SK-N-SH (cell line): ENCODE data around the gene CHDH. TPM values are rescaled to one million over a fixed set of nuclear protein-coding genes. Genes with fewer than 3 reads are reported as not detected.

ENCODE experiments used
- CTCF ChIA-PET: fragments of 300-600, 350-600 bp; formaldehyde crosslinking; extraction: SDS; loops from one replicate; lab custom pipeline; 2021; lab: Yijun Ruan, JAX
- POLR2A ChIA-PET: fragments of 350-600 bp; sonication (Branson Sonifier 250); formaldehyde crosslinking; extraction: SDS; loops from one replicate; lab custom pipeline; 2020; ENCODE audit warnings: antibody characterized with exemption, inconsistent platforms; lab: Yijun Ruan, JAX
- DNase-seq: peaks from one replicate; pipeline ENCODE4 v3.0.0; 2012
- H2AFZ ChIP-seq: fragments of 200-600 bp; sonication (generic); 2 replicates; pipeline ENCODE4 v1.8.1; 2016; ENCODE audit warnings: antibody characterized with exemption, mild to moderate bottlenecking, low read depth
- H3F3A ChIP-seq: fragments of 200-600 bp; sonication (generic); replicated peaks from 2 replicates; pipeline ENCODE3; 2016; ENCODE audit warnings: antibody characterized with exemption, mild to moderate bottlenecking; ENCODE audit not compliant: insufficient read depth
- H3K27ac ChIP-seq, 2 experiments: fragments of 200-500 bp in 1 of 2; fragments of 200-600 bp in 1 of 2; sonication (Bioruptor generic) in 1 of 2; sonication (generic), shearing (Covaris generic) in 1 of 2; 2 replicates each; pipeline versions ENCODE4 v1.5.1 to v1.6.1; 2014 to 2016; ENCODE audit warnings: low read depth in 2 of 2, inconsistent platforms in 1 of 2, low read length in 1 of 2, mild to moderate bottlenecking in 1 of 2, mixed read lengths in 1 of 2
- H3K27me3 ChIP-seq: fragments of 200-600 bp; sonication (generic), shearing (Covaris generic); 2 replicates; pipeline ENCODE4 v1.6.1; 2016; ENCODE audit warnings: mixed run types; ENCODE audit not compliant: insufficient read depth
- H3K36me3 ChIP-seq, 2 experiments: fragments of 200-500 bp in 1 of 2; fragments of 200-600 bp in 1 of 2; sonication (Bioruptor generic) in 1 of 2; sonication (generic) in 1 of 2; replicated peaks in 1 of 2; 2 replicates each; pipeline versions ENCODE3 to v1.5.1; 2014 to 2016; ENCODE audit warnings: low read length in 1 of 2, mild to moderate bottlenecking in 1 of 2; ENCODE audit not compliant: insufficient read depth in 2 of 2, control insufficient read depth in 1 of 2
- H3K4me1 ChIP-seq, 2 experiments: fragments of 200-500 bp in 1 of 2; fragments of 200-600 bp in 1 of 2; sonication (Bioruptor generic) in 1 of 2; sonication (generic), shearing (Covaris generic) in 1 of 2; 2 replicates each; pipeline versions ENCODE4 v1.5.1 to v1.6.1; 2014 to 2016; ENCODE audit warnings: low read depth in 1 of 2, low read length in 1 of 2, mixed run types in 1 of 2; ENCODE audit not compliant: insufficient read depth in 2 of 2, control insufficient read depth in 1 of 2
- H3K4me2 ChIP-seq: fragments of 200-600 bp; sonication (generic), shearing (Covaris generic); 2 replicates; pipeline ENCODE4 v1.6.1; 2017; ENCODE audit warnings: mixed run types
- H3K4me3 ChIP-seq, 2 experiments: fragments of 200-500 bp in 1 of 2; fragments of 200-600 bp in 1 of 2; sonication (Bioruptor generic) in 1 of 2; sonication (generic), shearing (Covaris generic) in 1 of 2; 2 replicates each; pipeline versions ENCODE4 v1.5.1 to v1.8.1; 2014 to 2016; ENCODE audit warnings: low read depth in 2 of 2, inconsistent platforms in 1 of 2, low read length in 1 of 2, mild to moderate bottlenecking in 1 of 2, mixed read lengths in 1 of 2, moderate library complexity in 1 of 2
- H3K79me2 ChIP-seq: fragments of 200-600 bp; sonication (generic); 2 replicates; pipeline ENCODE4 v1.8.1; 2017; ENCODE audit warnings: mild to moderate bottlenecking; ENCODE audit not compliant: insufficient read depth
- H3K9ac ChIP-seq: fragments of 200-600 bp; sonication (generic); 2 replicates; pipeline ENCODE4 v1.6.1; 2017; ENCODE audit warnings: mixed run types
- H3K9me2 ChIP-seq: fragments of 200-600 bp; sonication (generic); 2 replicates; pipeline ENCODE4 v1.6.1; 2017; ENCODE audit warnings: mixed run types
- H3K9me3 ChIP-seq: fragments of 200-600 bp; sonication (generic); 2 replicates; pipeline ENCODE4 v1.6.1; 2017; ENCODE audit warnings: mixed run types, mild to moderate bottlenecking, moderate library complexity
- H4K20me1 ChIP-seq: fragments of 200-600 bp; sonication (generic); 2 replicates; pipeline ENCODE4 v1.6.1; 2017; ENCODE audit warnings: mild to moderate bottlenecking, mixed run types; ENCODE audit not compliant: insufficient read depth
- CTCF ChIP-seq: fragments of 200-600 bp; sonication (generic); IDR thresholded peaks from 2 replicates; pipeline ENCODE4 v1.6.1; 2017; ENCODE audit warnings: antibody characterized with exemption, mild to moderate bottlenecking, moderate library complexity
- ELF1 ChIP-seq: IDR thresholded peaks from 2 replicates; pipeline ENCODE4 v1.4.0; 2012
- EP300 ChIP-seq, 2 experiments: IDR thresholded peaks; 2 replicates each; pipeline versions ENCODE4 v1.4.0 to v1.6.1; 2012; ENCODE audit warnings: borderline replicate concordance in 1 of 2, low read depth in 1 of 2, low read length in 1 of 2
- FOXM1 ChIP-seq: IDR thresholded peaks from 2 replicates; pipeline ENCODE4 v1.4.0; 2012; ENCODE audit warnings: low read depth, mild to moderate bottlenecking
- IRF3 ChIP-seq: fragments of 150-350 bp; IDR thresholded peaks from 2 replicates; pipeline ENCODE4 v1.6.1; 2016; ENCODE audit warnings: mild to moderate bottlenecking, low read depth, low read length
- MAX ChIP-seq: IDR thresholded peaks from 2 replicates; pipeline ENCODE4 v1.4.0; 2012; ENCODE audit warnings: low read depth
- NFIC ChIP-seq: IDR thresholded peaks from 2 replicates; pipeline ENCODE4 v1.4.0; 2012; ENCODE audit warnings: borderline replicate concordance
- NRF1 ChIP-seq: IDR thresholded peaks from 2 replicates; pipeline ENCODE4 v1.6.1; 2012; ENCODE audit warnings: low read depth, mild to moderate bottlenecking, low read length
- RAD21 ChIP-seq: IDR thresholded peaks from 2 replicates; pipeline ENCODE4 v1.6.1; 2012; ENCODE audit warnings: mild to moderate bottlenecking, low read length
- REST ChIP-seq: IDR thresholded peaks from 2 replicates; pipeline ENCODE4 v1.6.1; 2012; ENCODE audit warnings: mild to moderate bottlenecking, low read depth, low read length, moderate library complexity
- RFX5 ChIP-seq: IDR thresholded peaks from 2 replicates; pipeline ENCODE4 v1.6.1; 2012; ENCODE audit warnings: mild to moderate bottlenecking, improper control_type of control experiment, low read length
- SMC3 ChIP-seq: IDR thresholded peaks from 2 replicates; pipeline ENCODE4 v1.6.1; 2012; ENCODE audit warnings: low read depth, low read length, improper control_type of control experiment
- TAF1 ChIP-seq: IDR thresholded peaks from 2 replicates; pipeline ENCODE4 v1.6.1; 2012; ENCODE audit warnings: low read depth, mild to moderate bottlenecking, low read length, moderate library complexity, borderline replicate concordance
- TCF12 ChIP-seq: IDR thresholded peaks from 2 replicates; pipeline ENCODE4 v1.4.0; 2012
- TEAD4 ChIP-seq: IDR thresholded peaks from 2 replicates; pipeline ENCODE4 v1.4.0; 2012; ENCODE audit warnings: mild to moderate bottlenecking, borderline replicate concordance; ENCODE audit not compliant: insufficient read depth
- USF1 ChIP-seq: IDR thresholded peaks from 2 replicates; pipeline ENCODE4 v1.4.0; 2012; ENCODE audit warnings: low read depth, borderline replicate concordance
- WGBS: methylation state at CpG from one replicate; pipeline ENCODE4 v1.1.6; 2017; ENCODE audit warnings: low lambda C conversion rate; 5-methylcytosine and 5-hydroxymethylcytosine counted together
- polyA plus RNA-seq, 3 experiments: library from polyadenylated mRNA; depleted of rRNA; stranded (reverse); fragments of >200 nt; gene quantifications; 2 replicates each; pipeline ENCODE4 v1.2.3, GENCODE V29; 2012

CHDH gene
- polyA plus RNA-seq, 1 of the 3 experiments (the other 2 are of a cell fraction), result 0.33 TPM

- Histone ChIP-seq H3K9me3 (no peaks in the 10 kb centered on the region), H4K20me1 (no peaks in the 10 kb centered on the region), H3K4me1 (peaks cover 5 to 14% of the 10 kb centered on the region in 2 experiments; a peak in 3 of 4 replicates), H3K4me3 (no peak overlapping the region), H3K9ac (no peak overlapping the region), H3K79me2 (no peaks in the 10 kb centered on the region), H2AFZ (no peak overlapping the region), H3K27ac (no peak overlapping the region), H3F3A (no peaks in the 10 kb centered on the region), H3K36me3 (no peaks in the 10 kb centered on the region), H3K27me3 (no peaks in the 10 kb centered on the region), H3K9me2 (no peaks in the 10 kb centered on the region), H3K4me2 (no peak overlapping the region)
- 91% methylated on average over 14 of the region's 28 CpGs for WGBS
- POLR2A ChIA-PET, result interaction anchor here (1.8 kb wide), 1 partner anchor 82 kb away, joined by 5 read pairs; the partner anchor contains the start of gene SELENOK
- CTCF ChIA-PET, result no interaction called here
- TF ChIP-seq FOXM1 (no peak), SMC3 (no peak), TCF12 (no peak), TAF1 (no peak), REST (no peak)
- no peak for DNase-seq
Observed at GRCh38 chr3:53809764-53810400, 36.3 kb downstream of the CHDH start.

GRCh38 chr3:53809267-53809666 lies 37.0 kb downstream of the CHDH start:
- H3K9me2 ChIP-seq, result no peaks in the 10 kb centered on the region
- no peak overlapping the region for H3K9ac ChIP-seq
- no peaks in the 10 kb centered on the region for H3K27me3 ChIP-seq
- 89% methylated on average over 11 of the region's 12 CpGs for WGBS
- no peaks in the 10 kb centered on the region for H3K36me3 ChIP-seq
- H4K20me1 ChIP-seq, result no peaks in the 10 kb centered on the region
- POLR2A ChIA-PET, result no interaction called here
- no peak overlapping the region for H3K4me2 ChIP-seq
- no peak for DNase-seq
- no peak overlapping the region for H3K27ac ChIP-seq
- no peak overlapping the region for H2AFZ ChIP-seq
- H3K9me3 ChIP-seq, result no peaks in the 10 kb centered on the region
- CTCF ChIA-PET, result no interaction called here
- H3K4me1 ChIP-seq, result peaks cover 11 to 18% of the 10 kb centered on the region in 2 experiments; a peak in 3 of 4 replicates
- no peaks in the 10 kb centered on the region for H3F3A ChIP-seq
- H3K79me2 ChIP-seq, result no peaks in the 10 kb centered on the region
- no peak overlapping the region for H3K4me3 ChIP-seq
- no peak for TF ChIP-seq USF1
- TF ChIP-seq TEAD4, result no peak
- TF ChIP-seq MAX, result no peak
- TF ChIP-seq NFIC, result no peak
- TF ChIP-seq SMC3, result no peak
- no peak for TF ChIP-seq TAF1
- no peak for TF ChIP-seq RAD21
- no peak for TF ChIP-seq ELF1
- no peak for TF ChIP-seq IRF3
- no peak for TF ChIP-seq CTCF
- TF ChIP-seq NRF1, result no peak
- no peak for TF ChIP-seq EP300 (IDR thresholded peaks at IDR 0.05; ENCODE audit: borderline replicate concordance in 1 of 2, low read depth in 1 of 2, low read length in 1 of 2)
- no peak for TF ChIP-seq RFX5
